IMR-90 (cell line): ENCODE measurements around the gene LDLRAD4. TPM values are rescaled to one million over a fixed set of nuclear protein-coding genes. Genes with fewer than 3 reads are reported as not detected.

Experiments
- ATAC-seq: fragments of 200-7000 bp; cut with Tn5 transposase; 2 replicates; pipeline ENCODE4 v1.9.1; 2020; ENCODE audit warnings: low read depth, mild to moderate bottlenecking, moderate library complexity
- BruUV-seq: library from RNA; stranded (reverse); fragments of 400-500 nt; replicated peaks from 2 replicates; lab custom pipeline; 2021; lab: Mats Ljungman, UMichigan
- CTCF ChIA-PET: fragments of 300-600 bp; formaldehyde crosslinking; extraction: SDS; loops from one replicate; lab custom pipeline; 2021; ENCODE audit warnings: antibody characterized with exemption; lab: Yijun Ruan, JAX
- POLR2A ChIA-PET: fragments of 300-600 bp; sonication (Branson Sonifier 250); formaldehyde crosslinking; loops from one replicate; lab custom pipeline; 2022; ENCODE audit warnings: antibody characterized with exemption; ENCODE audit not compliant: unreplicated experiment; lab: Charles Lee
- DNase-seq: peaks from one replicate; pipeline ENCODE4 v3.0.0; 2013
- H2AFZ ChIP-seq: replicated peaks from 2 replicates; pipeline ENCODE3; 2013; ENCODE audit warnings: low read length, mild to moderate bottlenecking; ENCODE audit not compliant: poor library complexity
- H2AK5ac ChIP-seq: 2 replicates; pipeline ENCODE4 v1.6.1; 2013; ENCODE audit warnings: low read depth, low read length, inconsistent platforms
- H2AK9ac ChIP-seq: replicated peaks from 2 replicates; pipeline ENCODE3; 2013; ENCODE audit warnings: mild to moderate bottlenecking, low read depth, low read length, moderate library complexity; ENCODE audit not compliant: poor library complexity
- H2BK120ac ChIP-seq: 2 replicates; pipeline ENCODE4 v1.6.1; 2013; ENCODE audit warnings: low read depth, low read length, inconsistent platforms
- H2BK15ac ChIP-seq: 3 replicates; pipeline ENCODE4 v1.6.1; 2013; ENCODE audit warnings: low read depth, low read length, inconsistent platforms
- H2BK20ac ChIP-seq: 2 replicates; pipeline ENCODE4 v1.6.1; 2013; ENCODE audit warnings: low read depth, mild to moderate bottlenecking, inconsistent platforms, low read length, moderate library complexity
- H2BK5ac ChIP-seq: 2 replicates; pipeline ENCODE4 v1.6.1; 2013; ENCODE audit warnings: mild to moderate bottlenecking, low read depth, low read length, inconsistent platforms; ENCODE audit not compliant: poor library complexity, severe bottlenecking
- H3K14ac ChIP-seq: replicated peaks from 2 replicates; pipeline ENCODE4 v1.6.1; 2013; ENCODE audit warnings: low read depth, low read length, inconsistent platforms
- H3K18ac ChIP-seq: 2 replicates; pipeline ENCODE4 v1.6.1; 2013; ENCODE audit warnings: low read depth, low read length, control low read depth
- H3K23ac ChIP-seq: 2 replicates; pipeline ENCODE4 v1.6.1; 2013; ENCODE audit warnings: low read depth, low read length, inconsistent platforms
- H3K27ac ChIP-seq: 2 replicates; pipeline ENCODE4 v1.5.1; 2013; ENCODE audit warnings: mild to moderate bottlenecking, control low read depth, low read length; ENCODE audit not compliant: insufficient read depth
- H3K27me3 ChIP-seq: 2 replicates; pipeline ENCODE4 v1.6.1; 2013; ENCODE audit warnings: low read length; ENCODE audit not compliant: control insufficient read depth, insufficient read depth
- H3K36me3 ChIP-seq: 2 replicates; pipeline ENCODE4 v1.6.1; 2013; ENCODE audit warnings: low read length, mixed read lengths; ENCODE audit not compliant: control insufficient read depth, insufficient read depth
- H3K4ac ChIP-seq: 2 replicates; pipeline ENCODE4 v1.6.1; 2013; ENCODE audit warnings: low read depth, low read length, inconsistent platforms
- H3K4me1 ChIP-seq: 2 replicates; pipeline ENCODE4 v1.6.1; 2013; ENCODE audit warnings: low read length, mixed read lengths; ENCODE audit not compliant: control insufficient read depth, insufficient read depth
- H3K4me2 ChIP-seq: 2 replicates; pipeline ENCODE4 v1.6.1; 2013; ENCODE audit warnings: low read depth, mild to moderate bottlenecking, control low read depth, low read length, moderate library complexity
- H3K4me3 ChIP-seq: 2 replicates; pipeline ENCODE4 v1.5.1; 2013; ENCODE audit warnings: low read depth, mild to moderate bottlenecking, control low read depth, low read length, moderate library complexity; ENCODE audit not compliant: insufficient read depth
- H3K56ac ChIP-seq: 2 replicates; pipeline ENCODE4 v1.6.1; 2013; ENCODE audit warnings: low read length, inconsistent platforms; ENCODE audit not compliant: insufficient read depth; ENCODE audit errors: extremely low read depth
- H3K79me1 ChIP-seq, 2 experiments: 2 replicates each; pipeline ENCODE4 v1.6.1; 2013; ENCODE audit warnings: low read length in 2 of 2, inconsistent platforms in 1 of 2, low read depth in 1 of 2
- H3K9ac ChIP-seq: 2 replicates; pipeline ENCODE4 v1.6.1; 2013; ENCODE audit warnings: low read depth, low read length, control low read depth
- H3K9me1 ChIP-seq: 2 replicates; pipeline ENCODE4 v1.6.1; 2013; ENCODE audit warnings: low read length, inconsistent platforms; ENCODE audit not compliant: insufficient read depth
- H3K9me3 ChIP-seq: 2 replicates; pipeline ENCODE4 v1.6.1; 2013; ENCODE audit warnings: low read length; ENCODE audit not compliant: control insufficient read depth, insufficient read depth
- H4K20me1 ChIP-seq: 2 replicates; pipeline ENCODE4 v1.6.1; 2013; ENCODE audit warnings: low read length, inconsistent platforms; ENCODE audit not compliant: insufficient read depth
- H4K5ac ChIP-seq: 2 replicates; pipeline ENCODE4 v1.6.1; 2013; ENCODE audit warnings: mild to moderate bottlenecking, low read depth, low read length, control low read depth
- H4K8ac ChIP-seq, 2 experiments: 2 replicates each; pipeline ENCODE4 v1.6.1; 2013; ENCODE audit warnings: low read depth in 2 of 2, low read length in 2 of 2, control low read depth in 1 of 2, inconsistent platforms in 1 of 2
- H4K91ac ChIP-seq: 2 replicates; pipeline ENCODE4 v1.6.1; 2013; ENCODE audit warnings: low read depth, low read length, inconsistent platforms; ENCODE audit not compliant: insufficient read depth
- BHLHE40 ChIP-seq: fragments of 150-350 bp; IDR thresholded peaks from 2 replicates; pipeline ENCODE4 v1.6.1; 2016; ENCODE audit warnings: mild to moderate bottlenecking, low read depth, low read length
- CHD1 ChIP-seq: IDR thresholded peaks from 2 replicates; pipeline ENCODE4 v1.6.1; 2012; ENCODE audit warnings: low read depth, low read length, improper control_type of control experiment
- FOS ChIP-seq: fragments of 150-350 bp; IDR thresholded peaks from 2 replicates; pipeline ENCODE4 v1.6.1; 2016; ENCODE audit warnings: low read depth, low read length
- MAZ ChIP-seq: IDR thresholded peaks from 2 replicates; pipeline ENCODE4 v1.6.1; 2012; ENCODE audit warnings: low read depth, mild to moderate bottlenecking, low read length, improper control_type of control experiment, moderate library complexity, borderline replicate concordance
- MXI1 ChIP-seq: IDR thresholded peaks from 2 replicates; pipeline ENCODE4 v1.6.1; 2012; ENCODE audit warnings: low read depth, mild to moderate bottlenecking, low read length, moderate library complexity, borderline replicate concordance
- NFE2L2 ChIP-seq: fragments of 150-350 bp; IDR thresholded peaks from 2 replicates; pipeline ENCODE4 v1.6.1; 2016; ENCODE audit warnings: low read depth, mild to moderate bottlenecking, low read length
- RAD21 ChIP-seq: IDR thresholded peaks from 2 replicates; pipeline ENCODE4 v1.6.1; 2012; ENCODE audit warnings: low read length, improper control_type of control experiment
- RCOR1 ChIP-seq: IDR thresholded peaks from 2 replicates; pipeline ENCODE4 v1.6.1; 2012; ENCODE audit warnings: mild to moderate bottlenecking, low read length, improper control_type of control experiment; ENCODE audit not compliant: insufficient replicate concordance
- RFX5 ChIP-seq: IDR thresholded peaks from 2 replicates; pipeline ENCODE4 v1.8.0; 2012; ENCODE audit warnings: low read depth, mild to moderate bottlenecking, low read length, moderate library complexity
- SMC3 ChIP-seq: fragments of 150-350 bp; IDR thresholded peaks from 2 replicates; pipeline ENCODE4 v1.6.1; 2016; ENCODE audit warnings: low read depth, mild to moderate bottlenecking, antibody characterized with exemption, low read length, moderate library complexity
- WGBS, 2 experiments: methylation state at CpG; one replicate each; pipeline versions ENCODE4 v1.1.5 to v1.1.7; 2013; ENCODE audit warnings: missing lambda C conversion rate in 2 of 2; ENCODE audit not compliant: insufficient read length in 1 of 2; ENCODE audit errors: extremely low coverage in 2 of 2; 5-methylcytosine and 5-hydroxymethylcytosine counted together
- dilution Hi-C: fragments of 300-500 bp; cut with HindIII; formaldehyde crosslinking; loops from one replicate; pipeline ENCODE4 v1.14.3; 2018; ENCODE audit warnings: low sequenced_read_pairs; ENCODE audit not compliant: unreplicated experiment
- in situ Hi-C: fragments of 300-500 bp; cut with MboI; formaldehyde crosslinking; loops from 3 replicates; pipeline ENCODE4 v1.14.3; 2019; ENCODE audit warnings: low sequenced_read_pairs, inconsistent platforms, mixed read lengths
- intact Hi-C: fragments of 100-400 bp; cut with micrococcal nuclease; formaldehyde crosslinking; loops from 2 replicates; pipeline ENCODE4 v1.10.0; 2022
- polyA plus RNA-seq, 3 experiments: library from polyadenylated mRNA; depleted of rRNA; stranded (reverse); fragments of >200 nt; gene quantifications; 2 replicates each; pipeline ENCODE4 v1.2.3, GENCODE V29; 2012; ENCODE audit warnings: low replicate concordance in 1 of 3
- total RNA-seq: library from RNA; depleted of rRNA; stranded (reverse); fragments of >200 nt; gene quantifications from 2 replicates; pipeline ENCODE4 v1.2.3, GENCODE V29; 2012
- TF ChIP-seq, protein P1 (sequence below): fragments of 150-350 bp; IDR thresholded peaks from 2 replicates; pipeline ENCODE4 v1.6.1; 2016; ENCODE audit warnings: low read depth, mild to moderate bottlenecking, low read length, moderate library complexity, borderline replicate concordance
- TF ChIP-seq, protein P2 (sequence below): conservative IDR thresholded peaks from 2 replicates; pipeline ENCODE4 v1.5.1; 2012; ENCODE audit warnings: mild to moderate bottlenecking, low read depth, low read length, improper control_type of control experiment

LDLRAD4 gene
- total and polyA plus RNA-seq, 2 of the 4 experiments (the other 2 are of a cell fraction) = not detected

DNA sequence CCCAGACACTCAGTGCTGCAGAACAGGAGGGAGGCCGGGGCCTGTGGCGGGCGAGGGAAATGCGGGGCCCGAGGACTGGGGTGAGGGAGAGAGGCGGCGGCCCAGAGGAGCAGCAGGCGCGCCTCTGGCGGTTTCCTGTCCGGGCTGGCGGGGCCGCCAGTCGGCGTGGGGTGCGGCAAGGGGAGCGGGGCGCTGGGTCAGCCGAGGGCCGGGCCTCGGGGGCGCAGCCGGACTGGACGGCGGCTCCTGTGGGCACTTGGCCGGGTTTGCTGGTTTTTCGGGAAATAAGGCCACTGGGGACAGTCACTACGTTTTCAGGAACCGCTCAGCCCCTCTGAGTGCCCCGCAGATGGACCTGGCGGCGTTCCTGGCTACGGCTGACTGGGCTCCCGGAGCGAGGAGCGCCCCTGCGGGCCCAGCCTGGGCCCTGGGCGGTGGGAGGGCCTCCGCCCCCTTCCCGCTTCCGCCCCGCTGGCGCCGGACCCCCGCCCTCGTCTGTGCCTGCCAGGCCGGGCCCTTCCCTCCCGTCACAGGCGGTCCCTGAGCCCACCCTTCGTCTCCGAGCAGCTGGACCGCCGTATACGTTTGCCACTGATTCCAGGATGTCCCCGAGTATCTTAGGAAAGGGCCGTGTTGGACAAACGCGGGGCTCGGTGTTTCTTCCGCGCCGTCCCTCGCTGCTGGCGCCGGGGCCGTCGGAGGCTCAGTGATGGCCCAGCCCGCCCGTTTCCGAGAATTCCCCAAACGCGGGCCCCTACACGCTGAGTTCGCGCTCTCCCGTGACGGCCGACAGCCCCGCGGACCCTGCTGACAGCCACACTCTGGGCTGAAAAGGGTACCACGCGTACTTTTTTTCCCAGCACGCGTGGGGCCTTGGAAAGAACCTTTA is 423.2 kb downstream of the LDLRAD4 start (continued):
- TF ChIP-seq MAZ = no peak
- TF ChIP-seq NFE2L2 = no peak

GRCh38 chr18:13642440-13642827 is 423.9 kb downstream of the LDLRAD4 start:
- no peak overlapping the region for H3K27ac ChIP-seq
- POLR2A ChIA-PET = no interaction called here
- H3K23ac ChIP-seq = no peak overlapping the region
- H3K4me2 ChIP-seq = no peak overlapping the region
- DNase-seq (no peak), ATAC-seq (no peak)
- H2BK5ac ChIP-seq = no peak overlapping the region
- H3K18ac ChIP-seq = no peak overlapping the region
- H3K36me3 ChIP-seq = no peaks in the 10 kb centered on the region
- intact Hi-C loops = no loop called here
- H3K9me3 ChIP-seq = 0 out of 2 replicates have a peak, but pooled peaks cover 2% of the 10 kb centered on the region
- no peak overlapping the region for H4K91ac ChIP-seq
- H4K20me1 ChIP-seq = no peaks in the 10 kb centered on the region
- H4K5ac ChIP-seq = no peak overlapping the region
- H2AK9ac ChIP-seq = no peak overlapping the region
- no peak overlapping the region for H2BK15ac ChIP-seq
- in situ Hi-C loops = loop anchor here (25.0 kb wide), 2 partner anchors 630 to 880 kb away; no protein-coding TSS in a partner anchor
- no TSS peak for BruUV-seq
- no peak overlapping the region for H3K4me3 ChIP-seq
- H3K14ac ChIP-seq = no peak overlapping the region
- H3K4me1 ChIP-seq = no peaks in the 10 kb centered on the region
- WGBS, 2 experiments = no CpG with 5 or more reads among the region's 15 CpGs
- no peak overlapping the region for H3K56ac ChIP-seq
- no peak overlapping the region for H4K8ac ChIP-seq
- H3K4ac ChIP-seq = no peak overlapping the region
- no peaks in the 10 kb centered on the region for H3K79me1 ChIP-seq
- H2AK5ac ChIP-seq = no peak overlapping the region
- no peak overlapping the region for H2BK120ac ChIP-seq
- H3K27me3 ChIP-seq = peaks cover 33% of the 10 kb centered on the region
- H2BK20ac ChIP-seq = no peak overlapping the region
- CTCF ChIA-PET = no interaction called here
- dilution Hi-C loops = no loop called here
- no peak overlapping the region for H2AFZ ChIP-seq
- H3K9me1 ChIP-seq = no peaks in the 10 kb centered on the region
- TF ChIP-seq MXI1 = no peak
- TF ChIP-seq, protein P1, sequence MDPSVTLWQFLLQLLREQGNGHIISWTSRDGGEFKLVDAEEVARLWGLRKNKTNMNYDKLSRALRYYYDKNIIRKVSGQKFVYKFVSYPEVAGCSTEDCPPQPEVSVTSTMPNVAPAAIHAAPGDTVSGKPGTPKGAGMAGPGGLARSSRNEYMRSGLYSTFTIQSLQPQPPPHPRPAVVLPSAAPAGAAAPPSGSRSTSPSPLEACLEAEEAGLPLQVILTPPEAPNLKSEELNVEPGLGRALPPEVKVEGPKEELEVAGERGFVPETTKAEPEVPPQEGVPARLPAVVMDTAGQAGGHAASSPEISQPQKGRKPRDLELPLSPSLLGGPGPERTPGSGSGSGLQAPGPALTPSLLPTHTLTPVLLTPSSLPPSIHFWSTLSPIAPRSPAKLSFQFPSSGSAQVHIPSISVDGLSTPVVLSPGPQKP = no peak
- TF ChIP-seq FOS = no peak
- no peak for TF ChIP-seq BHLHE40
- no peak for TF ChIP-seq RAD21
- no peak for TF ChIP-seq RFX5
- no peak for TF ChIP-seq RCOR1
- TF ChIP-seq, protein P2, sequence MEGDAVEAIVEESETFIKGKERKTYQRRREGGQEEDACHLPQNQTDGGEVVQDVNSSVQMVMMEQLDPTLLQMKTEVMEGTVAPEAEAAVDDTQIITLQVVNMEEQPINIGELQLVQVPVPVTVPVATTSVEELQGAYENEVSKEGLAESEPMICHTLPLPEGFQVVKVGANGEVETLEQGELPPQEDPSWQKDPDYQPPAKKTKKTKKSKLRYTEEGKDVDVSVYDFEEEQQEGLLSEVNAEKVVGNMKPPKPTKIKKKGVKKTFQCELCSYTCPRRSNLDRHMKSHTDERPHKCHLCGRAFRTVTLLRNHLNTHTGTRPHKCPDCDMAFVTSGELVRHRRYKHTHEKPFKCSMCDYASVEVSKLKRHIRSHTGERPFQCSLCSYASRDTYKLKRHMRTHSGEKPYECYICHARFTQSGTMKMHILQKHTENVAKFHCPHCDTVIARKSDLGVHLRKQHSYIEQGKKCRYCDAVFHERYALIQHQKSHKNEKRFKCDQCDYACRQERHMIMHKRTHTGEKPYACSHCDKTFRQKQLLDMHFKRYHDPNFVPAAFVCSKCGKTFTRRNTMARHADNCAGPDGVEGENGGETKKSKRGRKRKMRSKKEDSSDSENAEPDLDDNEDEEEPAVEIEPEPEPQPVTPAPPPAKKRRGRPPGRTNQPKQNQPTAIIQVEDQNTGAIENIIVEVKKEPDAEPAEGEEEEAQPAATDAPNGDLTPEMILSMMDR = no peak
- no peak for TF ChIP-seq NFE2L2
- TF ChIP-seq SMC3 = no peak
- TF ChIP-seq MAZ = no peak
- no peak for TF ChIP-seq CHD1
- no peak overlapping the region for H3K9ac ChIP-seq
